Activated CD4-positive, alpha-beta memory T cell treated with anti-CD3 and anti-CD28 coated beads, Interleukin-2, amount 10 ng/mL, durations not matched to agents 7 days and 5 days (primary cell): Measurements from ENCODE around the gene SBF2. TPM values are rescaled to one million over a fixed set of nuclear protein-coding genes. Genes with fewer than 3 reads are reported as not detected.
A peak's percentile ranks its signal among the peaks of the same experiment; 100 is the strongest.

Experiments used
- CTCF ChIA-PET: fragments of 350-600 bp; sonication (Branson Sonifier 250); formaldehyde crosslinking; loops from one replicate; lab custom pipeline; 2021; ENCODE audit warnings: antibody characterized with exemption, inconsistent platforms; lab: Charles Lee
- POLR2A ChIA-PET: fragments of 350-600 bp; sonication (Branson Sonifier 250); formaldehyde crosslinking; loops from one replicate; lab custom pipeline; 2021; ENCODE audit warnings: antibody characterized with exemption; lab: Charles Lee
- DNase-seq: peaks from one replicate; pipeline ENCODE4 v3.0.0-alpha.2; 2020
- H3K27ac Mint-ChIP-seq: one replicate; pipeline ENCODE4 v1.8.0; 2021; ENCODE audit warnings: mild to moderate bottlenecking, mixed read lengths
- H3K27me3 Mint-ChIP-seq: one replicate; pipeline ENCODE4 v1.8.0; 2021; ENCODE audit warnings: mixed read lengths
- H3K36me3 Mint-ChIP-seq: one replicate; pipeline ENCODE4 v1.8.0; 2021; ENCODE audit warnings: low read depth, mixed read lengths
- H3K4me1 Mint-ChIP-seq: one replicate; pipeline ENCODE4 v1.8.0; 2021; ENCODE audit warnings: mixed read lengths
- H3K4me3 Mint-ChIP-seq: one replicate; pipeline ENCODE4 v1.8.0; 2021; ENCODE audit warnings: mild to moderate bottlenecking, mixed read lengths
- H3K9me3 Mint-ChIP-seq: one replicate; pipeline ENCODE4 v1.8.0; 2021; ENCODE audit warnings: mixed read lengths
- total RNA-seq, 2 experiments: library from RNA; stranded (reverse); gene quantifications; one replicate each; pipeline ENCODE4 v1.2.3, GENCODE V29; 2021

The SBF2 gene
- total RNA-seq, 2 experiments from 2014 or later = 6.4 to 9.0 TPM

GRCh38 chr11:10311802-10312201 lies 17.8 kb upstream of the SBF2 start:
- DNase-seq = no peak
- H3K27me3 Mint-ChIP-seq = peaks cover 49% of the 10 kb centered on the region
- POLR2A ChIA-PET = no interaction called here
- CTCF ChIA-PET = interaction anchor here (5.4 kb wide), 1 partner anchor 553 kb away, joined by 27 read pairs; no protein-coding TSS in a partner anchor
- H3K36me3 Mint-ChIP-seq = peaks cover 4% of the 10 kb centered on the region
- H3K4me1 Mint-ChIP-seq = peaks cover 32% of the 10 kb centered on the region
- no peaks in the 10 kb centered on the region for H3K9me3 Mint-ChIP-seq
- no peak overlapping the region for H3K27ac Mint-ChIP-seq
- no peak overlapping the region for H3K4me3 Mint-ChIP-seq

GRCh38 chr11:10310301-10310841 lies 16.4 kb upstream of the SBF2 start:
- Mint-ChIP-seq H3K9me3 (no peaks in the 10 kb centered on the region), H3K27me3 (peaks cover 57% of the 10 kb centered on the region), H3K4me1 (peaks cover 45% of the 10 kb centered on the region), H3K4me3 (no peak overlapping the region), H3K36me3 (peaks cover 8% of the 10 kb centered on the region), H3K27ac (no peak overlapping the region)
- CTCF ChIA-PET = interaction anchor here (0.6 to 5.4 kb wide), 10 partner anchors 10 to 551 kb away, joined by 3 to 81 read pairs (median 4); no protein-coding TSS in a partner anchor
- no peak for DNase-seq
- POLR2A ChIA-PET = no interaction called here

DNA sequence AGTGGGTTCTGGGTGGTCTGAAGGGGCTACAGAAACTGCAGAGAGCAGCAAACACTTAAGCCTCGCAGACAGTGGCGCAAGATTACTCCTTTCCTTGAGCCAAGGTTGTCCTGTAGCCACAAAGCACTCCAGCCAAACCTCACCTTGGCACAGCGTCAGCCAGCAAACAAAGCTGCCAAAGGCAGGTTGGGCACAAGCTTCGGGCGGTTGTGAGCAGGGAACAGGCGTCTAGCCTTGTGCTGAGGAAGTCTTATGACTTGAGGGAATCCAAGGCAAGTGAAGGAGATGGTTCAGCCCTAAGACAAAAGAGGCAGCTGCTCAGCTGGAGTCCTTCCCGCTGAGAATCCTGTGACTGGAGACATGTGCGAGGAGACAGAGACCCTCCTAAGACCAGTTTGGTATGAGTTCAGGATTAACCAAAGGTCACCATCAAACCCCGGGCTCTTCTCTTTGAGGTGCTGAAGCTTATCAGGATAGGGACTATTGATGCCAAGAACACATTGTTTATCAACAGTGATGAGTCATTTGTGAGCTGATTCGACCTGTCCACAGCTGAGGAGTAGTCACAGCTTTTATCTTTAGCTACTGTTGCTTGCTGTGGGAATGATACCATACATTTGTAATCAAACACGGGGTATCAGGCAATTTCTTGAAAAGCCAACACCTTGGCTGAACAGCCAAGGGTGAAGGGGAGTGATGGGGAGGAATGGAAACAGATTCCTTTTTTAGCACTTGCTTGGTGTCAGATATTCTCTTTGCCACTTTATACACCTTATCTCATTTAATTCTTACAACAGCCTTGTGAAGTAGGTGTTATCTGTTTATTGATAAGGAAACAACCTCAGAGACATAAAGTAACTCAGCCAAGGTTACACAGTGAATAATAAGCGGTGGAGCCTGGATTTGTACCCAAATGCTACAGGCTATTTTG lies 15.4 kb upstream of the SBF2 start:
- no peak for DNase-seq
- Mint-ChIP-seq H3K27me3 (peaks cover 59% of the 10 kb centered on the region), H3K27ac (no peak overlapping the region), H3K4me1 (peaks cover 52% of the 10 kb centered on the region), H3K9me3 (no peaks in the 10 kb centered on the region), H3K36me3 (peaks cover 8% of the 10 kb centered on the region), H3K4me3 (no peak overlapping the region)
- CTCF ChIA-PET = interaction anchor here (0.6 to 5.4 kb wide), 10 partner anchors 9 to 550 kb away, joined by 3 to 81 read pairs (median 3); no protein-coding TSS in a partner anchor
- POLR2A ChIA-PET = interaction anchor here (0.9 kb wide), 1 partner anchor 561 kb away, joined by 3 read pairs; no protein-coding TSS in a partner anchor

DNA sequence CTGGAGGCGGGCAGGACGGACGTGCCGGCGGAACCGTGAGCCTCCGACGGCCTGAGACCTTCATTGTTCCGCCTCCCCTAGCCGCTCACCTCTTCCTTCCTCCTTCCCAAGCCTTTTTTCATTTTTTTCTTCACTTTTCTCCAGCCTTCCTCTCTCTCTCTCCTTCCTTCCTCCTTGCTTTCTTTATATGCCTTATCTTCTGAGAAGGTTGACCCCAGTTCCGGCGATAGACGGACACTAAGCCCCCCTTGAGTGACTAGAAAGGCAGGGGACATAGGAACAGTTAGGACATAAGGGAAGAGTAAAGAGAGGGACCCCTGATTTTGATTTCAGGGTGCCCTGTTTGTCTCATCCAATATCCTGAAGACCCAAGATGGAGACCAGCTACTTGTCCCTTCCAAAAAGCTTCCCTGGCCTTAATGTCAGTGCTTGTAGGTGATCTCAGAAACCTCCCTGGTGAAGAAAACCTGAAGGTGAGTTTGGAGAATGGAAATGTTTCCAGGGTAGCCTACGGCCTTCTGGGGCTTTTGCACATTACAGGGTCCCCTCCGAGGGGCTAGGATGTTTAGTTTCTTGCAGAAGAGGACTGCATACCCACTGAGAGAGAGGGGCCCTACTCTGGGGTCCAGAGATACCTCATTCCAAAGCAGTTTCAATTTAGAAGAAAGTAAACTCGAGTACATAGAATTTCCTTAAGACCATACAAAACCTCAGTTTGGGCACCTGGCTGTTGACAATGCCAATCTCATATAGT lies 14.4 kb upstream of the SBF2 start:
- peaks cover 8% of the 10 kb centered on the region for H3K36me3 Mint-ChIP-seq
- H3K4me1 Mint-ChIP-seq = peaks cover 62% of the 10 kb centered on the region
- CTCF ChIA-PET = interaction anchor here (0.7 to 5.4 kb wide), 26 partner anchors 9 to 774 kb away, joined by 3 to 81 read pairs (median 4); partner anchors contain the start of gene RNF141
- DNase-seq = no peak
- POLR2A ChIA-PET = interaction anchor here (0.8 to 2.0 kb wide), 2 partner anchors 10 to 13 kb away, joined by 3 to 8 read pairs; no protein-coding TSS in a partner anchor
- peaks cover 66% of the 10 kb centered on the region for H3K27me3 Mint-ChIP-seq
- H3K27ac Mint-ChIP-seq = peak overlapping the region; percentile 72
- H3K4me3 Mint-ChIP-seq = peak overlapping the region; percentile 94
- no peaks in the 10 kb centered on the region for H3K9me3 Mint-ChIP-seq

GRCh38 chr11:10307400-10308200 lies 13.6 kb upstream of the SBF2 start:
- H3K27me3 Mint-ChIP-seq = peaks cover 72% of the 10 kb centered on the region
- peaks cover 10% of the 10 kb centered on the region for H3K36me3 Mint-ChIP-seq
- peaks cover 65% of the 10 kb centered on the region for H3K4me1 Mint-ChIP-seq
- CTCF ChIA-PET = interaction anchor here (0.6 to 5.4 kb wide), 30 partner anchors 10 to 773 kb away, joined by 3 to 81 read pairs (median 4); partner anchors contain the start of gene RNF141
- POLR2A ChIA-PET = interaction anchor here (0.8 to 2.0 kb wide), 2 partner anchors 9 to 12 kb away, joined by 3 to 8 read pairs; no protein-coding TSS in a partner anchor
- H3K9me3 Mint-ChIP-seq = no peaks in the 10 kb centered on the region
- H3K4me3 Mint-ChIP-seq = peak overlapping the region; percentile 94
- H3K27ac Mint-ChIP-seq = peak overlapping the region; percentile 72
- DNase-seq = peak; percentile 82

- H3K27ac Mint-ChIP-seq = peak overlapping the region; percentile 27
- H3K36me3 Mint-ChIP-seq = peaks cover 10% of the 10 kb centered on the region
- ChIA-PET POLR2A (interaction anchor here (2.0 kb wide), 1 partner anchor 9 kb away, joined by 8 read pairs; no protein-coding TSS in a partner anchor), CTCF (interaction anchor here (0.6 to 5.4 kb wide), 22 partner anchors 10 to 709 kb away, joined by 3 to 81 read pairs (median 6); no protein-coding TSS in a partner anchor)
- peaks cover 68% of the 10 kb centered on the region for H3K4me1 Mint-ChIP-seq
- peak overlapping the region; percentile 94 for H3K4me3 Mint-ChIP-seq
- peaks cover 73% of the 10 kb centered on the region for H3K27me3 Mint-ChIP-seq
- no peaks in the 10 kb centered on the region for H3K9me3 Mint-ChIP-seq
- DNase-seq = no peak
These were observed 13.0 kb upstream of the SBF2 start for GRCh38 chr11:10307022-10307399.

DNA sequence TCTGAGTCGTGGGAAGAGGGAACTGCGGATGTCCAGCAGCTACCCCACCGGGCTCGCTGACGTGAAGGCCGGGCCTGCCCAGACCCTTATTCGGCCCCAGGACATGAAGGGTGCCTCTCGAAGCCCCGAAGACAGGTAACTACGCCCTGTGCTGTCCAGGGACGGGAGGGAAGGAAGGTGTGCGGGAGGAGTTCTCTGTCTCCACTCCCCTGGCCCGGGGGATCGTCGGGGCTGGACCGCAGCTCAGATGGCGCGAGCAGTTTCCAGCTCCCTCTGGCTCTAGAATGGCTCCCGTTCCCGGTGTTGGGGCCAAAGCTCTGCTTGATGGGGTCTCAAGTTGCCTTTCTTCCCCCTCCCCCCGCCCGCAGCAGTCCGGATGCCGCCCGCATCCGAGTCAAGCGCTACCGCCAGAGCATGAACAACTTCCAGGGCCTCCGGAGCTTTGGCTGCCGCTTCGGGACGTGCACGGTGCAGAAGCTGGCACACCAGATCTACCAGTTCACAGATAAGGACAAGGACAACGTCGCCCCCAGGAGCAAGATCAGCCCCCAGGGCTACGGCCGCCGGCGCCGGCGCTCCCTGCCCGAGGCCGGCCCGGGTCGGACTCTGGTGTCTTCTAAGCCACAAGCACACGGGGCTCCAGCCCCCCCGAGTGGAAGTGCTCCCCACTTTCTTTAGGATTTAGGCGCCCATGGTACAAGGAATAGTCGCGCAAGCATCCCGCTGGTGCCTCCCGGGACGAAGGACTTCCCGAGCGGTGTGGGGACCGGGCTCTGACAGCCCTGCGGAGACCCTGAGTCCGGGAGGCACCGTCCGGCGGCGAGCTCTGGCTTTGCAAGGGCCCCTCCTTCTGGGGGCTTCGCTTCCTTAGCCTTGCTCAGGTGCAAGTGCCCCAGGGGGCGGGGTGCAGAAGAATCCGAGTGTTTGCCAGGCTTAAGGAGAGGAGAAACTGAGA lies 12.2 kb upstream of the SBF2 start:
- peaks cover 70% of the 10 kb centered on the region for H3K4me1 Mint-ChIP-seq

GRCh38 chr11:10305262-10305963 lies 11.4 kb upstream of the SBF2 start:
- ChIA-PET POLR2A (interaction anchor here (1.0 to 3.5 kb wide), 5 partner anchors 10 to 547 kb away, joined by 3 to 14 read pairs (median 3); partner anchors contain the start of gene SBF2), CTCF (interaction anchor here (0.5 to 4.0 kb wide), 5 partner anchors 9 to 546 kb away, joined by 3 to 28 read pairs (median 11); no protein-coding TSS in a partner anchor)
- peak overlapping the region; percentile 94 for H3K4me3 Mint-ChIP-seq
- peaks cover 70% of the 10 kb centered on the region for H3K4me1 Mint-ChIP-seq
- peaks cover 10% of the 10 kb centered on the region for H3K36me3 Mint-ChIP-seq
- H3K9me3 Mint-ChIP-seq = no peaks in the 10 kb centered on the region
- H3K27ac Mint-ChIP-seq = no peak overlapping the region
- peaks cover 78% of the 10 kb centered on the region for H3K27me3 Mint-ChIP-seq
- peak; percentile 33 for DNase-seq

More for the DNA sequence above, 12.2 kb upstream of the SBF2 start:
- H3K27me3 Mint-ChIP-seq = peaks cover 72% of the 10 kb centered on the region
- ChIA-PET CTCF (interaction anchor here (0.6 to 5.4 kb wide), 5 partner anchors 12 to 558 kb away, joined by 3 to 28 read pairs (median 5); no protein-coding TSS in a partner anchor), POLR2A (interaction anchor here (1.0 to 2.0 kb wide), 3 partner anchors 8 to 125 kb away, joined by 3 to 8 read pairs (median 3); no protein-coding TSS in a partner anchor)
- H3K36me3 Mint-ChIP-seq = peaks cover 10% of the 10 kb centered on the region
- H3K27ac Mint-ChIP-seq = peak overlapping the region; percentile 19
- no peak for DNase-seq
- no peaks in the 10 kb centered on the region for H3K9me3 Mint-ChIP-seq
- peak overlapping the region; percentile 94 for H3K4me3 Mint-ChIP-seq

- ChIA-PET POLR2A (interaction anchor here (1.1 to 3.5 kb wide), 4 partner anchors 9 to 546 kb away, joined by 3 to 14 read pairs (median 6); partner anchors contain the start of gene SBF2), CTCF (interaction anchor here (0.5 to 4.0 kb wide), 12 partner anchors 9 to 691 kb away, joined by 3 to 28 read pairs (median 4); partner anchors contain the start of gene CTR9)
- DNase-seq = peak; percentile 44
- Mint-ChIP-seq H3K4me1 (peaks cover 65% of the 10 kb centered on the region), H3K36me3 (peaks cover 10% of the 10 kb centered on the region), H3K27ac (no peak within 1 kb of the TSS), H3K27me3 (peaks cover 76% of the 10 kb centered on the region), H3K9me3 (no peaks in the 10 kb centered on the region), H3K4me3 (peak within 1 kb of the TSS; percentile 94)
These were observed 10.7 kb upstream of the SBF2 start, which contains the start of gene ADM for GRCh38 chr11:10304495-10305261. Gene ADM (plus strand): TSS chr11:10305073. CDS start chr11:10305701, 628 bp downstream.
